HG03280 (cell line): Measurements from ENCODE around the gene ERG.

ENCODE experiments used
- ATAC-seq: cut with Tn5 transposase; IDR thresholded peaks from one replicate; pipeline ENCODE4 v1.9.1; 2021; ENCODE audit warnings: mild to moderate bottlenecking, moderate library complexity; ENCODE audit not compliant: unreplicated experiment

ERG gene

DNA sequence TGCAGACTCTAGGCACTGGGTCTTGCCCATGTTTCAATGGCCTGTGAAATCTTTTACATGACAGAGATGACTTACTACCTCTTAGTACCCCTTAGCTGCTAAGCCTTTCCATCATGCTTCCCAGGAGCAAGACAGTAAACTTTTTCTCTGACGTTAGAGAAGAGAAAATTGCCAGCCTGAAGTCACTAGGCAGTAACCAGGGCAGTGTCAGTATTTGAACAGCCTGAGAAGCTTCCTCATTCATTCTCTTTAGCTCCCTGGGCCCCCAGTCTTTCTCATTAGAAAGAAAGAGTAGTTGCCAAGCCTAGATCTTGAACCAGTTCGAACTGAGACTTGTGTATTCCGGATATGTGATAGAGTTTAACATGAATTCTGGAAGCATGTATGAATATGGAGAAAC lies 99.2 kb downstream of the ERG start:
- ATAC-seq, result no peak

- ATAC-seq, result no peak
Measured at GRCh38 chr21:38396325-38396724, 102.0 kb downstream of the ERG start.

GRCh38 chr21:38395581-38395980 lies 102.7 kb downstream of the ERG start:
- ATAC-seq, result no peak

DNA sequence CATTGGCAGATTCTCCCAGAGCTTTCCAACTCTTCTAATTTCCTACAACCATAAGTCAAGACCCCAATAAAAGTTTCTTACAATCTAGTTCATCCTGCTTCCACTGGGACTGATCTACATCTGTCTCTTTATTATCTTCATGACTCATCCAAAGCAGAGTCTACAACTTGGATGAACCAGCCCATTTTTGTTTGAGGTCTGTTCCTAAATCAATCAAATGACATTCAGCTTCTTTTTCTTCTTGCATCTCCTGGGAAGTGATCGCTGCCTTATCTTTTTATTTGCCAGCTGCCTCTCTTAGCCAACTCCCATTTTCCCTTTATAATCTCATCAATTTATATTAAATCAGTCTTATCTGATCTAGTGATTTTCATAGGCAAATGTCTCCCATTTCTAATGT lies 105.6 kb downstream of the ERG start:
- ATAC-seq, result no peak

DNA sequence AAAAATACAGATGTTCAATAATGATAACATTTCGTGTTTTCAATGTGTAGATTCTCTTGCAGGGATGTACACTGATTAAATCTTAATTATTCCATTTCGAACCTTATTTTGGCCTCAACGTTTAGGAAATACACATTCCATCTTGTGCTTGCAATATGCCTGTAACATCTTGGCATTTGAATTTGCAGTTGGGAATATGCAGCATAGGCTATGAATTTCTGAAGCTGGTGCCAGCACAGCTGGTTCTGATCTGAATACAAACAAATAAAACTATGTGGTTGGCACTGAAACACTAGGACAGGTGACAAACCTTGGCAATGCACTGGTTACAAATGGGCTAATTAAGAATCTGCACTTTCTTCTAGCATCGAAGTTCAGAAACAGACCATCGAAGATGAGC lies 108.4 kb downstream of the ERG start:
- no peak for ATAC-seq

DNA sequence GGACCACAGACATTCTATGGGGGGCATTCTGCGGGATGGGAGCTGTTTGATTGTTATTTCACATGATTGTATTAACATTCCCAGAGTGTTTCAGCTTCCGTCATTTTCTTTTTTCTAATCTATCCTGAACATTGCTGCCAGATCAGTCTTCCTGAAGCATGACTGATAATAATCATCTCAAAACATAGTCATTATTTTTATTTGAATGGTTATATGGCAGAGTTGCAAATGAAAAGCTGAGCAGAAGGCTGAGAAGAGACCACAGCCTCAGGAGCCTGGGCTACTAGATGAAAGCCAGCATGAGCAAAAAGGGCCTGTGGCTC lies 109.0 kb downstream of the ERG start:
- ATAC-seq, result no peak

DNA sequence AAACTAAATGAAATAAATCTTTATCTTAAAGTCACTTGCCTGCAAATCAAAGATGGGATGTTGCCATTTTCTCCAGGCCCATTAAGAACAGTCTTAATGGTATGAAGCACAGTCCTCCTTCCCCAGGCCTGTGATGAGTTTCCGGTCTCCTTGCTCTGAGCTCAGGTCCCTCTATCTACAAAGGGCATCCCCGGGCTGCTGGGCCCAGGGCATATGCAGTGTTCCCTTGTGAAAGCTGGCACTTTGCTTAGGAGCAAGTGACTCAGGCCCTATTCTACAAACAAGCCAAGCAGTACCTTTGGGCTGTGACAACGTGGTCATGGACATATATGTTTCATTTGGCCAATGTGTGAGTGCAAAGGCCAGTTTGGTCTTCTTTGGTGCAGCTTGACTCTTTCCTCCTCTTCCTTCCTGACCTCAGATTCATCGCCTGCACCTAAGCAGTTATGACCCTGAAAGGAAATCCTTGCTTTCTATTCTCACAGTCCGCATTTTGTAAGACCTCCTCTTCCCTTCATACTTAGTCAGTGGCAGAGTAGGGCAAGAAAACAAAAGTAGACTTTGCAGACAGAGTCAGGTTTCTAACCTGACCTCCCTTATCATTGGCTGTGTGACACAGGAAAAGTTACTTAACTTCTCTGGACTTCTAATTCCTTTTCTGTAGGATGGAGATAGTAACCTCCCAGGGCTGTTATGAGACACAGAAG lies 109.5 kb downstream of the ERG start:
- no peak for ATAC-seq

- ATAC-seq, result no peak
Measured at GRCh38 chr21:38388203-38388602, 110.1 kb downstream of the ERG start.

GRCh38 chr21:38386967-38387366 lies 111.3 kb downstream of the ERG start:
- ATAC-seq, result no peak

DNA sequence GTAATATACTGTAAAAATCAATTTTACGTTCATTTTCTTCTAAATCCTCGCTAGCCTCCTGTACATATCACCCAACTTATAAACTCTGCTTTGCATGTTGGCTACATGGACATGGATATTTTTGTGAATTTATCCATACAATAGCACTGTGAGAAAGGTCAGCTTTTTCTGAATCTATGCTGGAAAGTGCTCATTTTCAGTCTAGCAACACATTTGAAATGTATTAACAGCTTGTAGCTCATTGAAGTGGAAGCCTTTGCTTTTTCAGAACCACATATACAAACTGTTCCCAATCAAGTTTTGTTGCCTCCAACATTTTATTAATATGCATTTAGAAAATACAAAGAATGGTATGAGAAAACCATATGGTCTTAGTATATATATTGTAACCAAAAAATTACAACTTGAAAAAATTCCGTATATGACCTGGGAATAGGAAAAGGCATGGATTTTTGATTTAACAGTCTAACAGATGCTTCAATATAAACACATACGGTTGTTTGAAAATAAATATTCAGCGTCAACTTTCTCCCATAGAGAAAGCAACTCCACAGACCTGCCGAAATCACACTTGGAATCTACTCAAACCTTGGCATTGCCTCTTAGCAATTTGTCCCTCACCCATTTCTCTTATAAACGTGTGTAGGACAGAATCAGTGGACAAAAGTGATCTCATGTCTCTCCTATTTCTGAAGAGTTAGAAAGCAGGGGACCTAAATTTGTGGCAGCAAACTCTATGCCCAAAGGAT lies 112.7 kb downstream of the ERG start:
- no peak for ATAC-seq

DNA sequence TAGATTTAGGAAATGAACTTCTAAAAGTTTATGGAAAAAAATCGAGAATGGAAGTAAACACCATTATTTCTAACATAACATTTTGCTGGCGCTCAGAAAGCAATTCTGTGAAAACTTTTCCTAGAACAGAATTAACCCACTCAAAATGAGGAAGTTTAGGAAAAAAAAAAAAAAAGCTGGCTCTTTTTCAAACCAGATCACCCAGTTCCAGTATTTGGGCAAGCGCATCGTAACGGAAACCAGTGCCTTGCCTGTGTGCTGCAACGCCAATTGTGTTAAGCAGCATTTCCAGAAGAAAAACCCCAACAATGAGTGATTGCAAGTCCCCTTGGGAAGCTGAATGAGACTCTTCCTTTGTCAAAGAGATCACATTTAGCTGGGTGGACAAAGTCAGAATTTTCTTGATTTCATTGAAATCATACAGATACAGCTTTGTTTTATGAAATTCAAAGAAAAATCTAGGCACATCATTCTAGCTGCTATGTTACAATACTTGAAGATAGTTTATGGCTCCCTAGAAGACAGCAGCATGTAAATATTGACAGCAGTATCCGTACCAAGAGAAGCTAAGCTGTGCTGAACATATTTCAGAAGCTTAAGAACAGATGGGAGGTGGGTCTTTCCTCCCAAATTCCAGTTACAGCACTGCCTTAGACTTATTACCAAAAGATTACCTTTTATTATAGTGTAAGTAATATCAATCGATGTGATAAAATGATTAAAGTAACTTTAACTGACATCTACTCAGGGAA lies 113.4 kb downstream of the ERG start:
- ATAC-seq, result no peak

DNA sequence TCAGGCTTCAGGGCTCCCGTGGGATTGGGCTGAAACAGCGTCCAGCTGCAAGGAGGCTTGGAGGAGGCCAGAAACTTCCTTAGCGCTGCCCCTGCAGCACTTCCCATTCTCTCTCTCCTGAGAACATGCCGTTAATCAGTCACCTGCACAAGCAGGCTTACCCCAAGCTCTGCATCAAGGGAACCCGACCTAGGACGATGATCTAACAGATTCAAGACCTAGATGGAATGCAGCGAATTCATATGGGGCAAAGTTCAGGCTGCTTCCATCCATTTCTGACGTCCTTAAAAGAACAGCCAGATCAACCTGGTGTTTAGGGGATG lies 114.1 kb downstream of the ERG start:
- no peak for ATAC-seq

DNA sequence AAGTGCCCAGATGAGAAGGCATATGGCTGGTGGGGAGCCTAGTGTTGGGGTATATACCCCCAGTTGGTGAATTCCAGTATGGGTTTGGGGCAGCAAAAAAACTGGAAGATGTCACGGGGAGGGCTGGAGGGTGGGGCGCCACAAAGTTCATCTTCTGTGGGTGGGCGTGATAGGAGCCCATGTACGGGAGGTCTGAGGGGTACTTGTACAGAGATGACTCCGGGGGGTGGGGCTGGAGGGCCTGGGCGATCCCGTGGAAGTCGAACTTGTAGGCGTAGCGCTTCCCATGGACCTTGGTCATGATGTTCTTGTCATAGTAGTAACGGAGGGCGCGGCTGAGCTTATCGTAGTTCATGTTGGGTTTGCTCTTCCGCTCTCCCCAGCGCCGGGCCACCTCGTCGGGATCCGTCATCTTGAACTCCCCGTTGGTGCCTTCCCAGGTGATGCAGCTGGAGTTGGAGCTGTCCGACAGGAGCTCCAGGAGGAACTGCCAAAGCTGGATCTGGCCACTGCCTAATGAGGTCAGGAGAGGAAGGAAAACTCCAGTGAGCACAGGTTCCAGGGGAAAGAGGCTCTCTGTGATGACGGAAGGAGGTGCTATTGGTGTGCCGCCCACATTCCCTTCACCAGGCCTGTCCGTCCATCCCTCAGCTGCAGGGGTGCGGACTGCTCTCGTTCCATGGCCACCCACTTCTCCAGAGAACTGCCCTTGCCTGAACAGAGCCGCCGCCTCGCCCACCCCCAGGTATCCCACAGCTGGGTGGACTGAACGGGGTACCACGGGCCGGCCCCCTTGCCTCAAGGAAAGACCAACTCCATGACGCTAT lies 114.7 kb downstream of the ERG start:
- no peak for ATAC-seq

DNA sequence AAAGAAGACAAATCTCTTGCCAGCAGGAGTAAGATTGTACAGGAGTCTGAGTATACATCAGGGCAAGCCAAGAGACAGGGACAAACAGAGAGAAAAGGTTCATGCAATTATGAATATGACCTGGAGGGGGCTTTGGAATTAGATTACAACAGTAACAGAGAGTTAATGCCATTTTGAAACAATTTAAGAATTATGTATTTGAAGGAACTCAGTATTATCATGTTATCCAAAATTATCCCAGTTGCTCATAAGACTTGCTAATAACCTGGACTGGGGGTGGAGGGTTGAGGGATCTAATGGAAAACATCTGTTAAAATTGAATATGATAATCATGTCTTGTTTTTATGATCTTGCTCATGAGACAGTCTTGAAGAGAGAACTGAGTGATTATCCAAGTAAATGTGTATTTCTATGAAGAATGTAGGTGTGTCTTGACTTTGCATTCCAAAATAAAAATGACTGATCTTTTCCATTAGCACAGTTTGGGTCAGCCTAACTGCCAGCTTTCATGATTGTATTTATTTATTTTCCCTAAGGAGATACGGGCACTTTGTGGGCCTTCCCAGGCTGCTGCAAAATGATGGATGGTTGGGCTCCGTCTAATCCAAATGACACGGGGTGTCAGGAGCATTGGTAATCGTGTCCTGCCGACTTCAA lies 117.7 kb downstream of the ERG start:
- no peak for ATAC-seq

- no peak for ATAC-seq
Measured at GRCh38 chr21:38379147-38379546, 119.1 kb downstream of the ERG start.

DNA sequence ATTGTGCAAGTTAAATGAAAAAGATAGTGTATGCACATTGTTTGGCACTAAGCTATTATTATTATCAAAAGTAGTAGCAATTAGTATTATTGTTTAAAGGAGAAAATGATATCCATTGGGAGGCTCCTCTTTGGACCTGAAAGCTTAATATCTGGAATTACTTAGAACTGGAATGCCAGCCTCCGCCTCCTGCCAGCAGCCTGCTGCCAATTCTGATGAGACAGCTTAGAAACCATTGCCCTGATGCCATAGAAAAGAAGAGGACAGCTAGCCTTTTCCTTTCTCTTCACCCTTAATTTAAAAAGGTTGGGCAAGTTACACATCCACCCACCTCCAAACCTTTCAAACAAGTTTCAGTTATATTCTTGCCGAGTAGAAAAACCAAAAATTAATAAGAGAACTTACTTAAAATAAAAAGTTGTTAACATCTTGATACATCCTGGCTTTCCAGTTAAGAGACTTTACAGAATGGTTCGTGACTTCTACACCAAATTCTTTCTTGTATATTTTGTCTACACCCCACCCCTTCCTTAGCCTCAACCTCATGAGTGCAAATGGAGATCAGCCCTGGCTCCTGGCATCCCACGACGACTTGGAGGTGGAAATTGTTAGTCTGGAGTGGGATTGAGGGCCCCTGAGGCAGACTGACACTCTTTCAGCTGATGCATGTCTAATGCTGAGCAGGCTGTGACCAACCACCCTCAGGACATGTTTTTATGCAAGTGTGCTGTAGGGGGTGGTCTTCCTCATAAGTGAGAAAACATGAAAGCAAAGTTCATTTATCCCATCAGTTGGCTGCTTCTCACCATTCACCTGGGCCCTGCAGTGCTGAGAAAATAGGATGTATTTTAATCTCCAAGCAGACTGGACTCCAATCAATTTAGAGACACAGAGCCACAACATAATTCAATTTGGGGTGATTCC lies 120.8 kb downstream of the ERG start:
- no peak for ATAC-seq

DNA sequence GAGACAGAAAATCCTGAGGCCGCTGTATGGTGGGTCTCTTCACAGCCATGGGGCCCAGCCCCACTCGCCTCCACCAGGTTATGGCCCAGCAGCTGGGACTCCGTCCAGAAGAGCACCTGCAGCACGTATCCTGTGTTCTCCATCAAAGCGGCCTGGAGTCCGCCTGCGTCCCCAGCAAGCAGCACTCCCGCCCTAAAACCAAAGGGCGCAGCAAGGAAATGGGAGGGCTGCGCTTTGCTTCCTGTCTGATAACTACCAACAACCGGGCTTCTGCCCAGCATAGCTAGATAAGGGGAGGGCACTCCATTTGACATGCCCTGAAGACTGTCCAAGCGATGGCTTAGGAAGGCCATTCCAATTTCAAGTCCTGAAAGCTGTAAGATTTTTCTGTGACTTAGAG lies 121.6 kb downstream of the ERG start:
- no peak for ATAC-seq

DNA sequence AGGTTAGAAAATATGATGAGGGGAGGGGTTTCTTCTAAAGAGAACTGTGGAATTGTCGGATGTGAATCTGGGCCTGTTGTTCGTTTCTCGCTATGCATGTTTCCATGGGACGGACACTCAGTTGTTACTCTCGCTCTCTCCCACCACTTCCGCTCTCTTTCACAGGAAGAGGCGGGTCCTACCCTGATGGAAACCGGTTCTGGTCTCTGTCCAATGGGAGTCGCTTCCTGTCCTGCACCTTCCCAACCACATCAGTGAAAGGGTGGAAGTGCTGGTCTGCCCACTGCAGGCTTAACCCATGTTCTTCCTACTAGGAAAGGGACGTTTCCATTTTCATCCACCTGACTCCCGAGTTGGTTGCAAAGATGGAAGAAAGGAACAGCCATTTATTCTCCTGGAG lies 122.0 kb downstream of the ERG start:
- no peak for ATAC-seq

- ATAC-seq, result no peak
Measured at GRCh38 chr21:38367646-38368045, 130.6 kb downstream of the ERG start.

DNA sequence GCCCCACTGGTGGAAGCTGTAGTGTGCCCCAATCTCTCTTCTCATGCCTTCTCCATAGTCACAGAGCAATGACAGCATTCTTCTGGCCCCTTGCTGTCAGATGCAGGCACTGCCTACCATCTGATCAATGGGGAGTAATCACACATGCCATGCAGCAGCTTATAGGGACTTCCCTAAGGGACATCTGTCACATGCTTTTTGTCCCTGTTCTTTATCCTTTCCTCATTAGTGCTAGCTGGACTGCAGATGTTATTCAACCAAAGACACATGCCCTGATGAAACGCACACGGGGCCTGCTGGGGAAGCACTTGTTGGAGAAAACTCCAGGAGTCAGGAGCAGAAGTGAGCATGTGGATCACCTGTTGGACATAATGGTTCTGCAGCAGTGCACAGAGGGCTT lies 132.8 kb downstream of the ERG start:
- no peak for ATAC-seq
